GM18951 (cell line): ENCODE data around the gene PLAGL1.

ENCODE experiments used
- POLR2A ChIP-seq: IDR thresholded peaks from 4 replicates; pipeline ENCODE4 v1.6.1; 2011; ENCODE audit warnings: mild to moderate bottlenecking; ENCODE audit not compliant: insufficient read length, insufficient read depth; ENCODE audit errors: extremely low read depth
- in situ Hi-C: fragments of 300-500 bp; cut with MboI; formaldehyde crosslinking; loops from one replicate; pipeline ENCODE4 v1.12.0; 2022; ENCODE audit warnings: low sequenced_read_pairs, mixed read lengths, inconsistent platforms; ENCODE audit not compliant: unreplicated experiment

The PLAGL1 gene

DNA sequence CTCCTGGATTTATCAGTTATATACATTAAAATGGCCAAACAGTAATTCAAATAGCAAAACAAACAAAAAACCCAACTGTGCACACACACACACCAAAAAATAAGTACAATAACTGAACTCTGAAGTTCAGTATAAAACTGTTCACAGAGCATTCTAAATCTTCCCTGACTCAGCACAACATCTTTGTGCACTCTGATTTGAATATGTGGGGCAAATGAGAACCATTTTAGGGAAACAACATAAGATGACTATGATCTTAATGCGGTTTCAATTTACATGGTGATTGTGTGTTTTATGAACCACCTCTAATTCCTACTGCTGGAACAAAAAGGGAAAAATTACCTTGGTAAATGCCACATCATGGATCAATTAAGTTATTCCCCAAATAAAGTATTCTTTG lies 41.7 kb downstream of the PLAGL1 start:
- TF ChIP-seq POLR2A, result no peak
- in situ Hi-C loops, result no loop called here

DNA sequence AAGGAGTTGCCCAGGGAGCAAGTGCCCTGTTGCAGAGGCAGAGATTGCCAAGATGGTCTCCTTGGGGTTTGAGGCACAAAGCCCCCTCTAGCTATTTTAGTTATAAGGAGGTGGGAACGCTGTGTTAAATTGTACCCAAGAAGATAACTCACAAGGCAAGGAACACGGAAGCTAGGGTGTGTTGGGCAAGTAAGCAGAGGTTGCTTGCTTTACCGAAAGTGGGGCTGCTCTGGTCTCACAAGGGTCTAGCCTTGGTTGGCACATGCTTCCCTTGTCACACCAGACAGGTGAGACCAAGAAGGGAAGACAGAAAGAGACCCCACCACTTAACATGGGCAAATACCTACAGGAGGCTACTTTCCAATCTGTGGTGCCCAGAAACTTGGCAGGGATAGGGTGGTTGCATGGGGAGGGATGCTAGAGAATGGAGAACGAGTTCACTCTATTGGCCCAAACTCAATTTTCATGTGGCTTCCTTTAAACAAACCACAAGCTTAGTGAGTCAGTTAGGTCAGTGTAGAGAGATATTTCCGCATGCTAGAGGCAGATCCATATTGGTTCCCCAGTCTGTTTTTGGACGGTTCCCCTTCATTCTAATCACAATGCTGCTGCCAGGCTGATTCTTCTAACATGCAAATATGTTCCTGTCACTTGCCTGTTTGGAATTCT lies 42.4 kb downstream of the PLAGL1 start:
- in situ Hi-C loops, result no loop called here
- TF ChIP-seq POLR2A, result no peak

DNA sequence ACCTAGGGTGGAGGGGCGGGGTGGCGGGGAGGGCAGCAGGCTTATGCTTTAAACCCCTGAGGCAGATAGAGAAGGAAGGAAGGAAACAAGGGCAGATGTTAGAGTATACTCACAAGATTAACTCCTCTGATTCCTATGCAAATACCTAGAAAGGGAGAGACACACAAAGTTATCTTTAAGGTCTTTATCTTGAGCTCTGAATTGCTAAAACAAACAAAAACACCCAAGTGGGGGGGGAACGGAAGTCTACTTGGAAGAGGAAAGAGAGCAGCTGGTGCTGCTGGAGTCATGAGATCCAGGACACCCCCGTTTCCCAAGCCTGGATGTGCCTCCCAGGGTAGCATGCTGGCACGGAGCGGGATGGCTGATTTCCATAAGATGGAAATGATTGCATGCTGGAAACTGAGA lies 43.4 kb downstream of the PLAGL1 start:
- in situ Hi-C loops, result no loop called here
- no peak for TF ChIP-seq POLR2A

DNA sequence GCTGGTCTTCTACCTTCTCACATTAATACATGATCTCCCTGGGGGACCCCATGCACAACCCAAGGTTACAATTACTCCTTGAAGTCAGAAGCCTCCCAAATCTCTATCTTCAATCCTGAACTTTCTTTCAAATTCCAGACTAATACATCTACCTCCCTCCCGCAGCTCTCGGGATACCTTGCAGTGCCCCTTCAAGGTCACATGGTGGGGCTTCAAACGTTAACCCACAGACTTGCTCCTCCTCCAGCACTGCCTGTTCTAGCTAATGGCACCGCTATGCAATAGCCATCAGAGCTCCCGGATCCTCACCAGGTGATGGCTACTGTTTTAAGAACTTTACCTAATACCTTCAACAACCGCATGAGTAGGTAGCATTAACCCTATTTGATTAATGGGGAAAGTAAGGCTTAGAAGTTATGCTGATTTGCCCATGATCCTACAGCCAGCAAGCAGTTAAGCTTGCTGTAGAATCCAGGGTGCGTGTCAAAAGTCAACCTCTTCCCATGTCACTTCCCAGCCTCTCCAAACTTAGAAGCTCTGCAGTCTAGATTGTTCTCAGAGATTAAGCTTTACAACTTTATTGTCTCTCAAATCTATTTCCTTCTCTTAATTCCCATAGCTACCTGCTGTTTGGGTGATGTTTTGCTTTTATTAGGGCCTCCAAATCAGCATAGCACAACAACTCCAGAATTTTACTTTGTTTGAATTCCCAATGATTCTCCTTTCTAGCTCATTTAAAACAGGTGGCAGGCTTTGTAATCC lies 44.7 kb downstream of the PLAGL1 start:
- in situ Hi-C loops, result no loop called here
- TF ChIP-seq POLR2A, result no peak

DNA sequence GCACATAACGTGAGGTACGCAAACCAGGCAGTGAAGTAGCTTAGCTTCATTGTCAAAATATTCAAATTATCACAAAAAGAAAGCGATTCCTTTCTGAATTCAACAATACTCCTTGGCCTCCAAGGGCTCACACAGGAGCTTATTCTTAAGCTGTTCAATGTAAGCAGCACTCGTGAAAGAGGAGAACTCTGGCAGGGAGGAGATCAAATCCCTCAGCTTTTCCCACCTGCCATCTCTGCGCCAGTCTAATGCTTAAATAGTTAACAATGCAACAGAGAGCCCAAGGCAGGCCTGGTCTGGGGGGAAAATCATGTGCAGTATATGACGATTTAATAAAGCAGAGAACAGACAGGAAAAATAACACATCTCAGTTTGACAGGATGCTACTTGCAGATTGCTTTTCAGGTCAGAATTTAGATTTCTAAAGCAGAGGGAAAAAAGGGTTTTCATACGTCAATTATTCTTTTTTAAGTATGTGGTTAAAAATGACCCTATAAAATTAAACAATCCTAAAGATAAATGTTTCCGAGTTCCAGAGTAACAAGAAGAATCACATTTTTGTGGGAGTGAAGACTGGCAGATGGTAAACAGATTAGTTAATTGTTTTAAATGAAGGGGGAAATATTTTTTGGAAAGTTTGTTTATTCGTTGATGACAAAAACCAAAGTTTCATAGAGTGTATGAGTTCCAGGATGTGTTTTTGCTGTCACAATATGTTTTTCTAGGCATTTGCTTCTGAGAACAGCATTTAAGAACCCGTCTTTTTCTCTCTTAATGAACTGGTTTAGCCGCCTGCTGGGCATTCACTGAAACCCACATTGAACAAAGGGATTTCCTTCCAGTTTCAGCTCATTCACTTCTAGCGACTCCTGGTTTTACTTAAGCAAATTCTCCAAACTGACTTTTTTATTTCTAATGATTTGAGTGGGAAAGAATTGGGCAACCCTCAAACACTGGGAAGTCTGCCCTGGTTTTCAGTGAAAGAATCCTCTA lies 45.9 kb downstream of the PLAGL1 start:
- in situ Hi-C loops, result no loop called here
- TF ChIP-seq POLR2A, result no peak

DNA sequence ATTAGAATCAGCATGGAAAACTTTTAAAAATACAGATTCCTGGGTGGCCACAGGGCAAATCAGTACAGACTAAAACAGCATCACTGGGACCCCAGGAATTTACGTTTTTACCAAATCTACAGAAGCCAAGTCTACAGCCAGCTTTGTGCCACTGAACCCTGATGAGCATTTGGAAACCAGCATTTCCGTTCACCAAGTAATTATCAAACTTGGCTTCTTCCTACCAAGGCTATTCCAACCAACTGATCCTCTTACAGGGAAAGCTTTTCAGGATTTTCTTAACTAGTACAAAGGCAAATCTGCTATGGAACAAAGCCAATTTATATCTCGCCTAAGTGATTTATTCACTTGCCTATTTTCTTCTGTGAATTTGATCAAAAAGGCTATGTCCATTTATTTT lies 47.0 kb downstream of the PLAGL1 start:
- in situ Hi-C loops, result no loop called here
- no peak for TF ChIP-seq POLR2A

DNA sequence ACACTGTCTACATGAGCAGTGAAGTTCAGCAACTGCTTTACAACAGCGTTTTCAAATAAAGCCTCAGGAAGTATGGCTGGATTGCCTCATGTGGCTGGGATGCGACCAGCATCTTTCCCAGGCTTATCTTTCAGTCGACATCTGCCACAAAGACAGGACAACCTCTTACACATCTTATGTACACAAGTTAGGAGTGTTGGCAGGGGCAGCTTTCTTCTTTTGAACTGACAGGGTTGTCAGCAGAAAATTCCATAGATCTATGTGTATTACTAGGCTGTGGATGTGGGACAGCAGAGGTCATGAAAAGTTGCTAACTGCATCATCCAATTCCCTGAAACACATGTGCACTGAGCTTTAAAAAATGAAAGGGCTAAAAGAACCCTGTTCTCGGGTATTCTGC lies 48.1 kb downstream of the PLAGL1 start:
- in situ Hi-C loops, result no loop called here
- no peak for TF ChIP-seq POLR2A

DNA sequence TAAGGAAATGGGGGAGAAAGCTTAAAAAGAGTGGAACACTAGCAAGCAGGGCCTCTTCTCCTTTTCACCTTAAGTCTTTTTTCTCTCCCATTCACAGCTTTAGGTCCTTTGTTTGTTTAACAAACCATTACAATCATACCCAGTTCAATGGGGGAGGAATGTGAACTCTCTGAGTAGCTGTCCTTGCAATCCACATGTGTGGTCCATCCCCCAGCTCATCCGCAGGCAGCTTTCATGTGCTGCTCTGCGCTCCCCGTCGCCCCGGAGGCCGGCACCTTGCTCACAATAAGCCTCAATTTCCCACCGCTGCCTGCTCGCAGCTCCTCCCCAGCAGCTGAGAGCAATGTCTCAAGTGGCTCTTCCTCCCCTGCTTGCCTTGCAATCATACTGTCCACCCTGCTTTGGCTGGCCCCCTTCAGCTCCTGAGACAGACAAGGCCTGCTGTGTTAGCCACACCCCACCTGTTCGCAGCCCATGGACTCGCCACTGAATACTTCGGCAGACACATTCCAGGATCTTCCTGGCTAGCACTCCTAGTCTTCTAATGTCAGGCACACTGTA lies 49.1 kb downstream of the PLAGL1 start:
- in situ Hi-C loops, result no loop called here
- no peak for TF ChIP-seq POLR2A

DNA sequence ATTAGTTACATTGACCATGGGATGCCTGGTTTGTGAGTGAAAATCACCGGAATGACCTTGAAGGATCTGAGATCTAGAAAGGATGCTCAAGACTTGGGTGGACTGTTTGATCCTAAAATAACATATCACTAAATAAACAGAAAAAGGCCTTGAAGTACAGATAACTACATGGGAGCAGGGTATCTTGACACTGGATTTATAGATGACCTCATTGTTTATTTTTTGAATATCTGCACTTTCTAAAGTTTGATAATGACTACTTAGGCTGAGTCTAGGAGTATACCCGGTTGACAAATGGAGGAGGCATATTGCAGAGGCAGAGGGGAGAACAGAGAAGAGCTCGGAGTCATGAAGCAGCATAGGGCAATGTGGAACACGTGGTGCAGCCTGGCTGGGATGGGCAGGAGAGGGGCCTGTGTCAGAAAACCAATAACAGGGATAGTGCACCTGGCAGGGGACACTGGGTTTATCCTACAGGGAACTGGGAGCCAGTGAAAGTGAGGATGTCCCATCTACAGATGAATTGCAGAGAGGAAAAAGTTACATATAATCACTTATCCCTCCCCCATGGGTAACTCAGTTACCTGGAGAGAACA lies 50.3 kb downstream of the PLAGL1 start:
- TF ChIP-seq POLR2A, result no peak
- in situ Hi-C loops, result no loop called here

DNA sequence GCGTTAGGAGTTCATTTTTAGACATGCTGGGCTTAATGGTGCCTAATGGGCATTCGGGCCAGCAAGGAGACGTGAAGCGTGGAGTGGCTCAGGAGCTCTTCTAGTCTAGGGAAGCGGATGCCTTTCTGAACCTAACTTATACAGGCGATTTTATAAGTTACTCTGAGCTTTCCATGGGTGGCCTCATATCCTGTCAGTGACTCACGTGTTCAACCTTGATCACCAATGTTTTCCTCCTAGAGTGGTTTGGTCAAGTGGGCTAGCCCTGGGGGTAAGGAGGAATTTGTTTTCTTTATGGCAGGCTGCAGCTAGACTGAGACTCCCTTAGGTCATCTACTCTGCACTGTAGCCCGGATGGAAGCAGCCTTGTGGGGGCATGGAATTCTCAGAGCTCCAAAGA lies 52.1 kb downstream of the PLAGL1 start:
- TF ChIP-seq POLR2A, result no peak
- in situ Hi-C loops, result no loop called here

DNA sequence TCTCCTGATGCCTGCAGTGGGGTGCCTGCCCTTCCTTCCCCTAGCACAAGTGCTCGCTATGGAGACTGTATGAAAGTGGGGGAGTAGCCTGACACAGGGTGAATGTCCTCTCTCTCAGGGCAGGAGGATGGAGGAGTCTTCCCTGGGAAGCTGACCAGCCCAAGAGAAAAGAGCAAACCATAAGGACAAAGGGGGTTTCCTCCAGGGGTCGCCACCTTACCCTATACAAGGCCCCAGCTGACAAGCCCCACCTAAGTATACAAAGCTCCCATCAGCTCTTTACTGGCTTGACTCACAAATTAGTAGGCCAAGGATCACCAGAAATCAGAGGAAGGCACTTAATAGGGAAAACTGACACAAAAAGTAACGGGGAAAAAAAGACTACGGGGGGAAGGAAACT lies 54.1 kb downstream of the PLAGL1 start:
- no peak for TF ChIP-seq POLR2A
- in situ Hi-C loops, result no loop called here

DNA sequence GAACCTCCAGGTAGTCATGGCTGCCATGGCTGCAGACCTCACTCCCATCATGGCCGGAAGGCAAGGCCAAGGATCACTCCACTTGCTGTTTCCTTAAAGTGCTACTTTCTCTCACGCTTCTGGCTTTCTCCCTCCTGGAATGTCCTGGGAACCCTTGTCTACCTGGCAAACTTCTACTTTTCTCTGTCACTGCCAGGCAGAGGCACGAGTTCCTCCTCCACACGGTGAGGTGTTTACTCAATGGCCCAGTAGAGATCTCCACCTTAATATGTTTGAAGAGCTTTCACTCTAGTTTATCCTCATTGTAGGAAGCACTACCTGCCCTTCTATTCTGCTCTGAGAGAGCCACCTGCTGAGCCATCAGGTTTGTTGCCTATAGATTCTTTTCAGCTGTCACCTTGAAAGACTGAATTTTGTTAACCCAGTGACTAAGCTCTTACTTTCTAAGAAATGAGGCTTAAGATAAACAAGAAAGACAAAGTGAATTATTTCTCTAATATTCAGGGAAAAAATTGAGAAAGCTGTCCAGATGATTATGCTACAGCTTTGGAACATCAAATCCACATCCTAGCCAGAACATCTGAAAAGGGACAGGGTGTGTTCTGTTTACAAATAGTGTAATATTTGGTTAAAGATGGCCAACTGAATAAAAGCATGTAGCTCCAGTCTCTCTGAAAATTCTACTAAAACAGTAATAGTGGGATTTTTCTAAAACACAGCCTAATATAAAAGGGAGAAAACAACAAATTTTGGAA lies 54.9 kb downstream of the PLAGL1 start:
- no peak for TF ChIP-seq POLR2A
- in situ Hi-C loops, result no loop called here
